Endothelial cell of umbilical vein (primary cell): Measurements from ENCODE around the gene KISS1. TPM values are rescaled to one million over a fixed set of nuclear protein-coding genes. Genes with fewer than 3 reads are reported as not detected.

Experiments used
- BruUV-seq: library from RNA; stranded (reverse); fragments of 400-500 nt; replicated peaks from 2 replicates; lab custom pipeline; 2021; lab: Mats Ljungman, UMichigan
- CTCF ChIA-PET: fragments of 300-600, 350-600 bp; sonication (Branson Sonifier 250); formaldehyde crosslinking; loops from one replicate; lab custom pipeline; 2021; ENCODE audit warnings: antibody characterized with exemption, inconsistent platforms; lab: Charles Lee
- POLR2A ChIA-PET: fragments of 300-600, 350-600 bp; sonication (Branson Sonifier 250); formaldehyde crosslinking; loops from one replicate; lab custom pipeline; 2021; ENCODE audit warnings: antibody characterized with exemption, inconsistent platforms; lab: Charles Lee
- DNase-seq: peaks from one replicate; pipeline ENCODE4 v3.0.0-alpha.2; 2011; ENCODE audit warnings: low read depth, low spot score
- FAIRE-seq: peaks from 2 replicates; lab custom pipeline; 2011; peaks lifted over from hg19 to GRCh38; lab: Jason Lieb, UNC
- H2AFZ ChIP-seq: 2 replicates; pipeline ENCODE4 v1.6.0; 2012; ENCODE audit warnings: low read depth, low read length, control low read depth, inconsistent platforms
- H3K27ac ChIP-seq: 2 replicates; pipeline ENCODE4 v1.5.1; 2011; ENCODE audit warnings: low read depth, mild to moderate bottlenecking, control low read depth, low read length, moderate library complexity; ENCODE audit not compliant: insufficient read depth
- H3K27me3 ChIP-seq, 2 experiments: 2 replicates each; pipeline versions ENCODE4 v1.6.0 to v1.6.1; 2011; ENCODE audit warnings: low read length in 2 of 2, mixed read lengths in 1 of 2; ENCODE audit not compliant: control insufficient read depth in 2 of 2, insufficient read depth in 2 of 2
- H3K36me3 ChIP-seq, 2 experiments: 2 replicates in 1 of 2; 3 replicates in 1 of 2; pipeline ENCODE4 v1.5.1; 2011; ENCODE audit warnings: low read length in 2 of 2, mild to moderate bottlenecking in 1 of 2, moderate library complexity in 1 of 2; ENCODE audit not compliant: control insufficient read depth in 2 of 2, insufficient read depth in 2 of 2; ENCODE audit errors: extremely low read depth in 1 of 2
- H3K4me1 ChIP-seq: 3 replicates; pipeline ENCODE4 v1.5.1; 2011; ENCODE audit warnings: mild to moderate bottlenecking, low read length; ENCODE audit not compliant: control insufficient read depth, insufficient read depth; ENCODE audit errors: extremely low read depth
- H3K4me2 ChIP-seq: 2 replicates; pipeline ENCODE4 v1.6.1; 2011; ENCODE audit warnings: low read length, control low read depth, mixed read lengths; ENCODE audit not compliant: insufficient read depth
- H3K4me3 ChIP-seq, 3 experiments: fragments of 200-600 bp in 1 of 3; sonication (generic), shearing (Covaris generic) in 1 of 3; replicated peaks in 1 of 3; 2 replicates each; pipeline ENCODE4 v1.5.1; 2011 to 2016; ENCODE audit warnings: control low read depth in 3 of 3, low read length in 3 of 3, mild to moderate bottlenecking in 2 of 3, inconsistent platforms in 1 of 3, low read depth in 1 of 3, moderate library complexity in 1 of 3; ENCODE audit not compliant: insufficient read depth in 1 of 3
- H3K79me2 ChIP-seq: 2 replicates; pipeline ENCODE4 v1.6.0; 2012; ENCODE audit warnings: low read length, inconsistent platforms; ENCODE audit not compliant: control insufficient read depth, insufficient read depth
- H3K9ac ChIP-seq: replicated peaks from 2 replicates; pipeline ENCODE3; 2011; ENCODE audit warnings: low read length, control low read depth; ENCODE audit not compliant: insufficient read depth; ENCODE audit errors: extremely low read depth
- H3K9me1 ChIP-seq: replicated peaks from 3 replicates; pipeline ENCODE4 v1.6.0; 2011; ENCODE audit warnings: mild to moderate bottlenecking, low read length; ENCODE audit not compliant: control insufficient read depth, insufficient read depth; ENCODE audit errors: extremely low read depth
- H3K9me3 ChIP-seq: replicated peaks from 2 replicates; pipeline ENCODE4 v1.5.1; 2012; ENCODE audit warnings: low read length, inconsistent platforms; ENCODE audit not compliant: control insufficient read depth, insufficient read depth
- H4K20me1 ChIP-seq: replicated peaks from 2 replicates; pipeline ENCODE3; 2011; ENCODE audit warnings: mild to moderate bottlenecking, low read length; ENCODE audit not compliant: control insufficient read depth, insufficient read depth; ENCODE audit errors: extremely low read depth
- CTCF ChIP-seq, 2 donors: IDR thresholded peaks; 1 replicate in 1 of 2; 2 replicates in 1 of 2; pipeline ENCODE4 v1.5.1; 2011; ENCODE audit warnings: low read length in 2 of 2, mild to moderate bottlenecking in 2 of 2, moderate library complexity in 2 of 2, control low read depth in 1 of 2, inconsistent platforms in 1 of 2, low read depth in 1 of 2; ENCODE audit not compliant: insufficient read depth in 1 of 2; ENCODE audit errors: extremely low read depth in 1 of 2
- EZH2 ChIP-seq: IDR thresholded peaks from 2 replicates; pipeline ENCODE4 v1.6.1; 2012; ENCODE audit warnings: borderline replicate concordance, low read depth, mild to moderate bottlenecking, moderate library complexity, low read length, inconsistent platforms; ENCODE audit not compliant: severe bottlenecking
- dilution Hi-C: fragments of 300-500 bp; cut with MboI; formaldehyde crosslinking; loops from one replicate; pipeline ENCODE4 v1.15.0; 2019; ENCODE audit warnings: low sequenced_read_pairs; ENCODE audit not compliant: extremely low pct_ligation_motif_present
- intact Hi-C: fragments of 100-400 bp; cut with micrococcal nuclease; formaldehyde crosslinking; loops from one replicate; pipeline ENCODE4 v1.10.0; 2022
- polyA plus RNA-seq, 4 experiments: library from polyadenylated mRNA; depleted of rRNA in 3 of 4; stranded (reverse) in 3 of 4; unstranded in 1 of 4; fragments of >200 nt; gene quantifications; 2 replicates each; pipeline versions ENCODE4 v1.2.1 to v1.2.3, GENCODE V29; 2011 to 2012; ENCODE audit warnings: missing spikeins in 1 of 4
- total RNA-seq: library from RNA; stranded (reverse); gene quantifications from 2 replicates; pipeline ENCODE4 v1.2.3, GENCODE V29; 2021

The KISS1 gene
- total and polyA plus RNA-seq, 2 donors (not counting 3 experiments of a cell fraction or from before 2014, with no cell fraction given) = 0.22 to 1.00 TPM

DNA sequence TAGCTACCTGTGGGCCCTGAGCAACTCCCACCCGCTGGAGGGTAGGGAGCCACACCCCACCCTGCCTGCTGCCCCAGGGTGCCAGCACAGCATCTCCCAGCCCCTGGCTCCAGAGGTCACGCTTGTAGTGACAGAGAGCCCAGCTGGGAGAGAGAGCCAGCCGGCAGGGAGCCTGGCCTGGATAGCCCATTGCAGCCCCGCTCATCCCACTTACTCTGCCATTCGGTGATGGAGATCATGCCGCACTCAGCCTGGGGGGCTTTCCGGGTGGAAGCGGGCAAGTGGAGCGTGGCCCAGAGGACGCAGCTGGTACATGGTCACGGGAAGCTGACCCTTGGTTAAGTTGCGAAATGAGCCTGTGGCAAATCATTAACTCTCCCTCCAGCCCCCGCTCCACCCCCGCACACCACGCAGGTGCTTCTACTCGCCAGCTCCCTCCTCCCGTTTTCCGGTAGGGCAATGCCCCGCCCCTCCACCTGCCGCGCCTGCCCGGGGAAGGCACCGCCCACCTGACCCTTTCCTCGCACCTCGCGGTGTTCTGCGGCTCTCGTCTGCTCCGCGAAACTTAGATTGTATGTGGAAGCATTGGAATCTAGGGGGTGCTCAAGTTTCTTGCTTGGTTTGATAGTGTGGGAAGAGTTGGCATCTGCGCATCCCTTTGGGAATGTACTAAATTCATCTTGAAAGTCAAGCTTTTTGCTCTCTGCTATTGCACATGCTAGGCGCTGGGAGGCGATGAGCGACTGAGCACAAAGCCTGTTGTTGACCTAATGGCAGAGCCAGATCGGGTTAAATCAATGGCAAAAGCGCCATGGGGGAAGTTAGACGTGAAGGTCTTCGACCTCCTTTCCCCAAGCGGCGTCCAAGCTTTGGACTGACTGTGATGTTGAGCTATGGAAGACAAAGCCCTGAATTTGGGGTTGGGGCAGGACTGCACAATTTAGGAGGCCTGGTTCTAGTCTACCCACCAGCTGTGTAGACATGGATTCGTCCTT, 17.7 kb upstream of the KISS1 start, which contains the start of gene GOLT1A:
TSS of gene GOLT1A (minus strand) at position 321 of the 995 bp plus-strand sequence. CDS start at position 239, 82 bp downstream.
- FAIRE-seq (peak; percentile 96), DNase-seq (peak; percentile 75)
- no peaks in the 10 kb centered on the region for H3K36me3 ChIP-seq
- ChIA-PET CTCF (interaction anchor here (0.7 to 6.3 kb wide), 52 partner anchors 8 to 593 kb away, joined by 3 to 176 read pairs (median 5); partner anchors contain the start of genes ETNK2, PLEKHA6 and REN), POLR2A (no interaction called here)
- H3K4me3 ChIP-seq = no peak within 1 kb of the TSS
- H3K9me3 ChIP-seq = no peaks in the 10 kb centered on the region
- H3K4me1 ChIP-seq = no peaks in the 10 kb centered on the region
- intact Hi-C loops (loop anchor here (1.0 to 5.0 kb wide), 4 partner anchors 45 to 288 kb away; no protein-coding TSS in a partner anchor), dilution Hi-C loops (no loop called here)
- H3K27ac ChIP-seq = no peak within 1 kb of the TSS
- no TSS peak for BruUV-seq
- peak within 1 kb of the TSS; percentile 12 for H2AFZ ChIP-seq
- H3K4me2 ChIP-seq = peak within 1 kb of the TSS; percentile 7
- no peaks in the 10 kb centered on the region for H3K27me3 ChIP-seq
- no peaks in the 10 kb centered on the region for H3K9me1 ChIP-seq
- no peak for TF ChIP-seq EZH2
- peak; percentile 75 for TF ChIP-seq CTCF (IDR thresholded peaks at IDR 0.05; ENCODE audit: extremely low read depth in 1 of 2, insufficient read depth in 1 of 2, low read depth in 1 of 2, low read length in 2 of 2)
- H3K9ac ChIP-seq = no peak within 1 kb of the TSS
- no peaks in the 10 kb centered on the region for H4K20me1 ChIP-seq
- no peaks in the 10 kb centered on the region for H3K79me2 ChIP-seq
